SK-N-MC (cell line): ENCODE measurements around the gene PPP6R2.
"Not testable (repeated sequence)": the region's sequence is repeated elsewhere in the genome, so short reads cannot be mapped to it uniquely, and the experiment has no call there.

Experiments
- DNase-seq: peaks from one replicate; pipeline ENCODE4 v3.0.0-alpha.2; 2011; ENCODE audit warnings: low read depth, low spot score
- H3K27ac ChIP-seq: fragments of 200-600 bp; sonication (generic); 2 replicates; pipeline ENCODE4 v1.5.1; 2016; ENCODE audit warnings: mixed run types
- H3K36me3 ChIP-seq: fragments of 200-600 bp; sonication (generic); 2 replicates; pipeline ENCODE4 v1.6.1; 2017; ENCODE audit warnings: antibody characterized with exemption, low read length, mixed read lengths; ENCODE audit not compliant: insufficient read depth
- H3K4me3 ChIP-seq: fragments of 200-600 bp; sonication (generic); 2 replicates; pipeline ENCODE4 v1.5.1; 2016
- H3K9ac ChIP-seq: fragments of 200-600 bp; sonication (generic); 2 replicates; pipeline ENCODE4 v1.8.0; 2017; ENCODE audit warnings: mixed run types, mixed read lengths; ENCODE audit not compliant: insufficient read length
- H3K9me3 ChIP-seq: fragments of 200-600 bp; sonication (generic); 2 replicates; pipeline ENCODE4 v1.6.1; 2017; ENCODE audit warnings: low read depth, mild to moderate bottlenecking, antibody characterized with exemption, low read length, moderate library complexity, mixed read lengths
- EZH2 ChIP-seq: fragments of 200-600 bp; sonication (generic); IDR thresholded peaks from one replicate; pipeline ENCODE4 v1.6.1; 2017; ENCODE audit warnings: antibody characterized with exemption
- FOXP2 ChIP-seq: optimal IDR thresholded peaks from 2 replicates; pipeline ENCODE3; 2011; ENCODE audit warnings: mild to moderate bottlenecking, moderate library complexity; ENCODE audit not compliant: insufficient read depth; ENCODE audit errors: extremely low read length, control extremely low read depth
- POLR2AphosphoS5 ChIP-seq: IDR thresholded peaks from 2 replicates; pipeline ENCODE4 v1.6.1; 2012; ENCODE audit warnings: mild to moderate bottlenecking, low read depth, low read length, borderline replicate concordance

Gene PPP6R2

DNA sequence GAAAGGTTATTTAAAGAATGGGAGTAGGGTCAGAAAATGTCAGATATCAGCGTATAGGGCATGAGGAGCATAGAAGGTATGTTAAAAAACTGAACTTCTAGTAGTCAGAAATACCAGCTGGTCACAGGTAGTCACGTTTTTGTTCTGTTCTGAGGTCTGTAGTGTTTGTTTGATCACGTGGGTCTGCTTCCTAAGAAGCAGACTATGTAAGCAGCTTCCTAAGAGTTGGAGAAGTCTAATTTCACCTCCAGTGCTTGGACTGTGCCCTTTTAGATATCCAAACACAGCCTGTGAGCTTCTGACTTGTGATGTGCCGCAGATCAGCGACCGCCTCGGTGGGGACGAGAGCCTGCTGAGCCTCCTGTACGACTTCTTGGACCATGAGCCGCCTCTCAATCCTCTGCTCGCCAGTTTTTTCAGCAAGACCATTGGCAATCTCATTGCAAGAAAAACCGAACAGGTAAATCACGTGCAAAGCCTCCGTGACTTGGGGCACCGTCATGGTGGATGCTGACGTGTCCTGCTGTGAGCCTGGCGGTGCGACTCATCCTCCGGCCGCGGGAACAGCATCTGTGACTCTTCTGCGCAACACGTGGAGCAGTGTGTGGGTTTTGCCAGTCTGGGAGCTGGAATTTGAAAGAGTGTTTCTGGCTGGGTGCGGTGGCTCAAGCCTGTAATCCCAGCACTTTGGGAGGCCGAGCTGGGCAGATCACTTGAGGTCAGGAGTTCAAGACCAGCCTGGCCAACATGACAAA lies 63.5 kb downstream of the PPP6R2 start:
- H3K9me3 ChIP-seq, result no peaks in the 10 kb centered on the region
- H3K4me3 ChIP-seq, result no peak overlapping the region
- no peak for DNase-seq
- no peak overlapping the region for H3K27ac ChIP-seq
- H3K36me3 ChIP-seq, result peaks cover 8% of the 10 kb centered on the region; the same call in 1 of the 2 replicates
- no peak overlapping the region for H3K9ac ChIP-seq
- TF ChIP-seq EZH2 (no peak), POLR2AphosphoS5 (no peak), FOXP2 (no peak)

DNA sequence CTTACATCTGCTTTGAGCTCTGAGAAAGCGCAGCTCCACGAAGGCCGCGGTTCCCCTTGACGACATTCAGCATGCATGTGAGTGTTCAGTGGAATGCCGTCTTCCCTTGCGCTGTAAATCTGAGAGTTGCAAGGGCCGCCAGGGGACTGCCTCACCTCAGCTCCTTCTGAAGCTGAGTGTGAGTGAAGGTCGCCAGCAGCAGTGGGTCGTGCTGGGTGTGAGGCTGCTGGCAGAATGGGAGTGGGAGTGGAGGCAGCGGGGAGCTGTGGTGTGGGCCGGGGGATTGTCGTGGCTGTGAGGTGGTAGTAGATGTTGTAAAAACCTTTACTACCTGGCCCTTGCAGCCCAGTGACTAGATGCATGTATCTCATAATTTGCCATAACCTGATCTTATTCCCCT lies 65.2 kb downstream of the PPP6R2 start:
- no peak overlapping the region for H3K9ac ChIP-seq
- H3K4me3 ChIP-seq, result no peak overlapping the region
- H3K27ac ChIP-seq, result no peak overlapping the region
- no peak for DNase-seq
- H3K9me3 ChIP-seq, result no peaks in the 10 kb centered on the region
- peaks cover 10% of the 10 kb centered on the region; the same call in 1 of the 2 replicates for H3K36me3 ChIP-seq
- TF ChIP-seq POLR2AphosphoS5, result no peak
- TF ChIP-seq EZH2, result no peak
- no peak for TF ChIP-seq FOXP2

DNA sequence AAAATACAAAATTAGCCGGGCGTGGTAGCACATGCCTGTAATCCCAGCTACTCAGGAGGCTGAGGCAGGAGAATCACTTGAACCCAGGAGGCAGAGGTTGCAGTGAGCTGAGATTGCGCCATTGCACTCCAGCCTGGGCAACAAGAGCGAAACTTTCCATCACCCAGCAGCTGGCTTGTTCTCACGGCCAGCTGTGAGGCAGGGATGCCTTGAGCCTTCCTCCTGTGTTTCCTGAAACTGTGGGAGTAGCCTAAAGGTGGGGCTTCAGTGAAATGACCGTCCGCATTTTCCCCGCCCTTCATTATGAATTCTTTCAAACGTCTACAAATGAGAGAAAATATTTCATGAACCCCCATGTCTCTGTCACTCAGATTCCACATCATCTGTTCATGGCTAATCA lies 65.8 kb downstream of the PPP6R2 start:
- not testable (repeated sequence) for H3K9me3 ChIP-seq, H3K27ac ChIP-seq, DNase-seq, H3K9ac ChIP-seq, H3K4me3 ChIP-seq
- peaks cover 16% of the 10 kb centered on the region; the same call in 1 of the 2 replicates for H3K36me3 ChIP-seq

DNA sequence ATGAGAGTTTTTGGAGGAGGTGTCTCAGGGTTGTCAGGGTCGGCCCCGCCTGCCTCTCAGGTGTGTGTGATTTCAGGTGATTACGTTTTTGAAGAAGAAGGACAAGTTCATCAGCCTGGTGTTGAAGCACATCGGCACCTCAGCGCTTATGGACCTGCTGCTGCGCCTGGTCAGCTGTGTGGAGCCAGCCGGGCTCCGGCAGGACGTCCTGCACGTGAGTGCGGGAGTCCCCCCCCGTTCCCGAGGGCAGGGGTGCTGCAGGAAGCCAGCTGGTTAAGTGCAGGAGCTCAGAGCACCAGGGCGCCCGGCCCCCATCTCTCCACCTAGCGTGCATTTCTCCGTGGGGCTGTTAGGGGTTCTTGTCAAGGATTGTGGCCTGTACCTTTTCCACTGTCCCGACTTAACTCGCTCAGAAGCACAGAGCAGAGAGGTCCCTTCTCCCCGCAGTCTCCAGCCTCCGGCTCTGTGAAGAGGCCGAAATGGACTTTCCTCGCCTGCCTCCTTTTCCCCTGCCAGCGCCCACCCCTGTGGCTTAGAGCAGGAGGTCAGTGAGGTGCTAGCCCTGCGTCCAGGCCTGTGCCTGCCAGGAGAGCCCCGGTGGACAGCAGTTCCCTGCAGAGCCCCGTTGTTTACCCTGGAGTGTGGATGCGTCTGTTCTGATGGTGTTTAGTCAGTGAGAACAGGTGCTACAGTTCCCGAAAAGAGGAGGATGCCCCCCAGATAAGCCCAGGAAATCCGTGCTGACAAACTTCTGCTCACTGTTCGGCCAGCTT lies 71.5 kb downstream of the PPP6R2 start:
- no peak overlapping the region for H3K4me3 ChIP-seq
- H3K36me3 ChIP-seq, result peaks cover 53% of the 10 kb centered on the region
- DNase-seq, result no peak
- no peak overlapping the region for H3K27ac ChIP-seq
- TF ChIP-seq POLR2AphosphoS5 (no peak), EZH2 (no peak), FOXP2 (no peak)
- no peak overlapping the region for H3K9ac ChIP-seq
- no peaks in the 10 kb centered on the region for H3K9me3 ChIP-seq

DNA sequence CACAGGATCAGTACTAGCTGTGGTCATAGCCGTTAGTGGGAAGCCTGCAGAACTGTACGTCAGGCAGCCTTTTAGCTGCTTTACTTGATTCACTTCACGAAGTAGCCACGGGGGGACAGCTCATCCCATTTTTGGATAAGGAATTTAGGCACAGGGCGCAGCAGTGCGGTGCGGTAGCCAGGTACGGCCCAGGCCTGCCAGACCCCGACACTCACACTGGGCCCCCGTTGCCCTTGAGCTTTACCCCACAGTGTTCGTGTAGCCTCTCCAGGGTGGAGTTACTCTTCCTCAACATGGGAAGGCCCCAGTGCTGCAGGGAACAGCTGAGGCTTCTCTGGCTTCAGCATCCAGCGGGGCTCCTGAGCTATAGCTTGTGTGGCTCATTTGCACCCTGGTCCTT lies 72.3 kb downstream of the PPP6R2 start:
- DNase-seq, result no peak
- Histone ChIP-seq H3K9me3 (no peaks in the 10 kb centered on the region), H3K27ac (no peak overlapping the region), H3K4me3 (no peak overlapping the region), H3K9ac (no peak overlapping the region), H3K36me3 (peaks cover 61% of the 10 kb centered on the region)
- TF ChIP-seq POLR2AphosphoS5, result no peak
- TF ChIP-seq EZH2, result no peak
- no peak for TF ChIP-seq FOXP2

DNA sequence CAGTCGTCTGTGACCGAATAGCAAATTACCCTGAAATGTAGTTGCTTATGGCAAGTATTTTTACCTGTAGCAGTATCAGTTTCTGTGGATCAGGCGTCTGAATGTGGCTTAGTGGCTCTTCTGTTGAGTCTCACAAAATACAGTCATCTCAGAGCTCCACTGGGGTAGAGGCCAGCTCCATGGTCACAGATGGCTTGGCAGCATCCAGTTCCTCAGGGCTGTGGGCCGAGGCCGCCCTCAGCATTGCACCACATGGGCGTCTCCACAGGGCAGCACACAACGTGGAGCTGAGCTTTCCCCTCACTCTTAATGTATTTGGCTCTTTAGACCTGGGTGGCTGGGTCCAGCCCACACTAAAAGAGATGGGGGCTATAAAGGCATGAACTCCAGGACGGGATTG lies 73.9 kb downstream of the PPP6R2 start:
- Histone ChIP-seq H3K4me3 (no peak overlapping the region), H3K36me3 (peaks cover 71% of the 10 kb centered on the region), H3K9me3 (no peaks in the 10 kb centered on the region), H3K27ac (no peak overlapping the region), H3K9ac (no peak overlapping the region)
- no peak for DNase-seq
- no peak for TF ChIP-seq EZH2
- no peak for TF ChIP-seq POLR2AphosphoS5
- TF ChIP-seq FOXP2, result no peak

DNA sequence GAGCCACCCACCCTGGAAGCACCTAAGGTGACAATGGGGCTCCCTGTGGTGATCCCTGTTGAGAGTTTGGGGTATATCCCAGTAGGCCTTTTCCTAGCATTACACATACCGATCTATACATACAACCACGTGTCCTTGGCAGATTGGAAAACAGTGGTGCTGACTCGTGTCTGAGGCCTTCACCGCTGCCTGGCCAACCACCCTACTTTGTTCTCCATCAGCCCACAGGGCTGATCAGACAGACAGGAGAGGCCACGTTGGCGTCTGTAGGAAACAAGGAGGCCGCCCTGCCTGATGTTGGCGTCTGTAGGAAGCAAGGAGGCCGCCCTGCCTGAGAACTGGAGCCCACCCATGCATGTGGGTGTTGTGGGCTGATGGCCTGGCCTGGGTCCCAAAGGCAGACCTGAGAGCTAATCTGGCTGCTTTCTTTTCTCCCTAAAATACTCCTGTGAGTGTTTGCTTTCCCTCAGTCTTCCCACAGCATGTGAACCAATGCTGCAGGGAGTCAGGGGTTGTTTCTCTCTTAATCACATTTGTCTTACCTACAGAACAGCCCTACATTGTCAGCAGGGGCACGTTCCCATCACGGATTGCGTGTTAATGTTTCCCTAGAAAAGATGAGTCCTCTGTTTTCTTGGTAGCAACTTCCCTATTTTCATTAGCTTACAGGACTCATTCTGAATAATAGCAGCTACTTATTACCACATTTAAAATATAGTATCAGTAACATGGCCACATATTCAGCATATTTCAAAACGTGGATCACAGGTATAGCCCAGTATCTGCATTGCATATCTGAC lies 74.5 kb downstream of the PPP6R2 start:
- H3K9ac ChIP-seq, result no peak overlapping the region
- DNase-seq, result no peak
- no peak overlapping the region for H3K4me3 ChIP-seq
- no peaks in the 10 kb centered on the region for H3K9me3 ChIP-seq
- TF ChIP-seq FOXP2, result no peak
- TF ChIP-seq POLR2AphosphoS5, result no peak
- TF ChIP-seq EZH2, result no peak
- no peak overlapping the region for H3K27ac ChIP-seq
- peaks cover 77% of the 10 kb centered on the region for H3K36me3 ChIP-seq

DNA sequence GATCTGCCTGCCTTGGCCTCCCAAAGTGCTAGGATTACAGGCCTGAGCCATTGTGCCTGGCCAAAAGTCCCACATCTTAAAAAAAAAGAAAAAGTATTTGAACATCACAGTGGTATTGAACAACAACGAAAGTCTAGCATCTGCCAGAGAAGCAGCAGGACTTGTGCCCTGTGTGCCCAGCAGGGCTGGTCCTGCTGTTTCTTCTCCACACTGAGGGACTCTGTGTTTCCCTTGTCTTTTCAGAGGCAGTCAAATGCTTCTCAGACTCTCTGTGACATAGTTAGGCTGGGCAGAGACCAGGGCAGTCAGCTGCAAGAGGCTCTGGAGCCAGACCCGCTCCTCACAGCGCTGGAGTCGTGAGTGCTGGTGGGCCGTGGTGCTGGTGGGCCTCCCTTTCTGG lies 75.5 kb downstream of the PPP6R2 start:
- Histone ChIP-seq H3K36me3 (peaks cover 82% of the 10 kb centered on the region), H3K4me3 (no peak overlapping the region), H3K27ac (no peak overlapping the region), H3K9ac (no peak overlapping the region), H3K9me3 (no peaks in the 10 kb centered on the region)
- no peak for DNase-seq
- TF ChIP-seq POLR2AphosphoS5 (no peak), FOXP2 (no peak), EZH2 (no peak)
